ENCODE measurements around the gene CDK6. TPM values are rescaled to one million over a fixed set of nuclear protein-coding genes. Genes with fewer than 3 reads are reported as not detected.
"Not testable (repeated sequence)": the region's sequence is repeated elsewhere in the genome, so short reads cannot be mapped to it uniquely, and the experiment has no call there.

The CDK6 gene
- 45.7 TPM for polyA plus RNA-seq (ENCODE audit: insufficient read length)

- DNase-seq, result peak; percentile 71
These were observed at the start of gene CDK6 for GRCh38 chr7:92836489-92836999. TSS of gene CDK6 (minus strand) at chr7:92836573. CDS start at chr7:92833323, 3,250 bp downstream.

GRCh38 chr7:92886039-92886438 lies 49.7 kb upstream of the CDK6 start:
- not testable (repeated sequence) for DNase-seq

GRCh38 chr7:92884218-92884617 lies 47.8 kb upstream of the CDK6 start:
- DNase-seq, result no peak

- DNase-seq, result no peak
These were observed 46.4 kb upstream of the CDK6 start for GRCh38 chr7:92882760-92883159.

- no peak for DNase-seq
These were observed 44.7 kb upstream of the CDK6 start for GRCh38 chr7:92881091-92881485.

GRCh38 chr7:92880212-92881090 lies 44.1 kb upstream of the CDK6 start:
- DNase-seq, result no peak

GRCh38 chr7:92877367-92877766 lies 41.0 kb upstream of the CDK6 start:
- no peak for DNase-seq

- no peak for DNase-seq
These were observed 40.5 kb upstream of the CDK6 start for GRCh38 chr7:92876836-92877235.

GRCh38 chr7:92875719-92876118 lies 39.3 kb upstream of the CDK6 start:
- no peak for DNase-seq

- no peak for DNase-seq
These were observed 38.8 kb upstream of the CDK6 start for GRCh38 chr7:92875173-92875572.

- no peak for DNase-seq
These were observed 38.2 kb upstream of the CDK6 start for GRCh38 chr7:92874567-92874966.

GRCh38 chr7:92873776-92874175 lies 37.4 kb upstream of the CDK6 start:
- DNase-seq, result no peak

GRCh38 chr7:92872701-92873100 lies 36.3 kb upstream of the CDK6 start:
- no peak for DNase-seq

GRCh38 chr7:92868683-92869293 lies 32.4 kb upstream of the CDK6 start:
- DNase-seq, result no peak

GRCh38 chr7:92864169-92864568 lies 27.8 kb upstream of the CDK6 start:
- not testable (repeated sequence) for DNase-seq

- DNase-seq, result no peak
These were observed 20.1 kb upstream of the CDK6 start for GRCh38 chr7:92856436-92856835.

GRCh38 chr7:92854501-92855238 lies 18.3 kb upstream of the CDK6 start:
- DNase-seq, result no peak

GRCh38 chr7:92851732-92852131 lies 15.4 kb upstream of the CDK6 start:
- no peak for DNase-seq

GRCh38 chr7:92850516-92850915 lies 14.1 kb upstream of the CDK6 start:
- peak; percentile 50 for DNase-seq

- DNase-seq, result no peak
These were observed 12.9 kb upstream of the CDK6 start for GRCh38 chr7:92849322-92849721.

GRCh38 chr7:92848851-92849250 lies 12.5 kb upstream of the CDK6 start:
- DNase-seq, result no peak

- no peak for DNase-seq
These were observed 12.1 kb upstream of the CDK6 start for GRCh38 chr7:92848441-92848840.

GRCh38 chr7:92847305-92847704 lies 10.9 kb upstream of the CDK6 start:
- no peak for DNase-seq

Data from hindlimb muscle (tissue), 1 donor.